NT2/D1 (cell line): ENCODE measurements around the gene TMX1.

Source experiments
- SUZ12 ChIP-seq: IDR thresholded peaks from 2 replicates; pipeline ENCODE4 v1.6.1; 2011; ENCODE audit not compliant: insufficient read length, insufficient read depth; ENCODE audit errors: extremely low read depth
- YY1 ChIP-seq: IDR thresholded peaks from 2 replicates; pipeline ENCODE4 v1.6.1; 2011; ENCODE audit not compliant: insufficient read length, insufficient read depth
- ZNF274 ChIP-seq: IDR thresholded peaks from 2 replicates; pipeline ENCODE4 v1.6.1; 2011; ENCODE audit warnings: mild to moderate bottlenecking, low read depth, low read length

DNA sequence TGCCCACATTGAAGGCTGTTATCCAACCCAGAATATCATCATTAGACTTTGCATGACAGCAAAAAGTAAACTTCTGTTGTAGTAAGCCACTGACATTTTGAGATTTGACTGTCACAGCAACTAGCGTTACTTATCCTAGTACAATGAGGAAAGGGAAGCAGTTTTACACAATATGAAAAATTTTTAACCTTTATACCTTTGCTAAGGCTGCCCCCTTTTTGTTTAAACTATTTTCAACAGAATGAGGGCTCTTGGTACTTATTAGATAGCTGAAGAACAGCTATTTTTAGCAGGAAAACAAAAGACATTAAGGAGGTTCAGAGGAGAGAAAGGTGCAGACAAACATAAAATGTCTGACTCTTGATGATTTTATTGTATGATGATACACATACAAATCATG, 23.4 kb upstream of the TMX1 start:
- TF ChIP-seq SUZ12 (no peak), YY1 (no peak), ZNF274 (no peak)
